Immature natural killer cell (primary cell): Measurements from ENCODE around the gene TCF19. TPM values are rescaled to one million over a fixed set of nuclear protein-coding genes. Genes with fewer than 3 reads are reported as not detected.
"Not testable (repeated sequence)": the region's sequence is repeated elsewhere in the genome, so short reads cannot be mapped to it uniquely, and the experiment has no call there.

Experiments used
- DNase-seq, 3 donors: peaks; one replicate each; pipeline ENCODE4 v3.0.0; 2022; ENCODE audit warnings: mixed read lengths in 1 of 3
- H3K27ac Mint-ChIP-seq, 6 donors: one replicate each; pipeline ENCODE4 v1.8.0; 2020; ENCODE audit warnings: mixed read lengths in 6 of 6, mild to moderate bottlenecking in 5 of 6, inconsistent platforms in 4 of 6, moderate library complexity in 3 of 6
- H3K27me3 Mint-ChIP-seq, 3 donors: one replicate each; pipeline ENCODE4 v1.8.0; 2020 to 2021; ENCODE audit warnings: low read depth in 3 of 3, mild to moderate bottlenecking in 3 of 3, mixed read lengths in 3 of 3, moderate library complexity in 3 of 3, inconsistent platforms in 1 of 3
- H3K36me3 Mint-ChIP-seq, 3 donors: one replicate each; pipeline ENCODE4 v1.8.0; 2020; ENCODE audit warnings: mixed read lengths in 3 of 3, inconsistent platforms in 2 of 3, mild to moderate bottlenecking in 2 of 3
- H3K4me1 Mint-ChIP-seq, 2 donors: one replicate each; pipeline ENCODE4 v1.8.0; 2020; ENCODE audit warnings: inconsistent platforms in 2 of 2, mild to moderate bottlenecking in 2 of 2, mixed read lengths in 2 of 2, moderate library complexity in 1 of 2
- H3K4me3 Mint-ChIP-seq, 5 donors: one replicate each; pipeline ENCODE4 v1.8.0; 2020; ENCODE audit warnings: mild to moderate bottlenecking in 5 of 5, mixed read lengths in 5 of 5, inconsistent platforms in 3 of 5, moderate library complexity in 3 of 5
- H3K9me3 Mint-ChIP-seq, 6 donors: one replicate each; pipeline ENCODE4 v1.8.0; 2020; ENCODE audit warnings: mild to moderate bottlenecking in 6 of 6, mixed read lengths in 6 of 6, inconsistent platforms in 4 of 6, moderate library complexity in 3 of 6
- polyA plus RNA-seq, 3 donors: library from polyadenylated mRNA; unstranded; fragments of 300-500 nt; fragmentation: Illumina TruSeq; gene quantifications; one replicate each; pipeline ENCODE4 v1.2.3, GENCODE V29; 2021

Gene TCF19
- polyA plus RNA-seq, 3 donors from 2014 or later = 9.4 to 13.7 (median 12.7) TPM

DNA sequence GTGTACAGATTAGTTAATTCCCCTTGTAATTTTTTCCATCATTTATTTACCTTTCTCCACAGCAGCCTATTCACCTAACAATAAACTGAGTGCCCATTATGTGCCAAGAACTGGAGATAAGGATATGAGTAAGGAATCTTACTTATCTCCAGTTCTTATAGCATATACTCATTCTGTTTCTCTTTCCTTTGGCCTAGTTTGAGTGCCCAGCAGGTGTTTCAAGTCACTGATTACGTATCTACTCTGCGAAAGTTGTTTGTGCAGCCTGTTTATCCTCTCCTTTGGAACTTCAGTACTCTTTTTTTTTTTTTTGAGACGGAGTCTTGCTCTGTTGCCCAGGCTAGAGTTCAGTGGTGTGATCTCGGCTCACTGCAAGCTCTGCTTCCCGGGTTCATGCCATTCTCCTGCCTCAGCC is 29.4 kb downstream of the TCF19 start:
- H3K36me3 Mint-ChIP-seq = no peaks in the 10 kb centered on the region

DNA sequence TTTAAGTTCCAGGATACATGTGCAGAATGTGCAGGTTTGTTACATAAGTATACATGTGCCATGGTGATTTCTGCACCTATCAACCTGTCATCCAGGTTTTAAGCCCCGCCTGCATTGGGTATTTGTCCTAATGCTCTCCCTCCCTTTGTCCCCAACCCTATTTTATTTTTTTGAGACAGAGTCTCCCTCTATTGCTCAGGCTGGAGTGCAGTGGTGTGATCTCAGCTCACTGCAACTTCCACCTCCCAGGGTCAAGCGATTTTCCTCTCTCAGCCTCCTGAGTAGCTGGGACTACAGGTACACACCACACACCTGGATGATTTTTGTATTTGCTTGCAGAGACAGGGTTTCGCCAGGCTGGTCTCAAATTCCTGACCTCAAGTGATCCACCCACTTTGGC is 30.8 kb downstream of the TCF19 start:
- DNase-seq, H3K36me3 Mint-ChIP-seq, H3K4me3 Mint-ChIP-seq, H3K4me1 Mint-ChIP-seq, H3K27ac Mint-ChIP-seq, H3K9me3 Mint-ChIP-seq, H3K27me3 Mint-ChIP-seq: not testable (repeated sequence)

More for the DNA sequence above, 29.4 kb downstream of the TCF19 start:
- Mint-ChIP-seq H3K4me1 (peaks cover 0 to 1% of the 10 kb centered on the region in 2 donors), H3K9me3 (no peaks in the 10 kb centered on the region), H3K4me3 (no peak overlapping the region), H3K27ac (peak overlapping the region in 1 of 6 donors; percentile 35), H3K27me3 (peaks cover 0 to 1% (median 0%) of the 10 kb centered on the region in 3 donors)
- no peak for DNase-seq

DNA sequence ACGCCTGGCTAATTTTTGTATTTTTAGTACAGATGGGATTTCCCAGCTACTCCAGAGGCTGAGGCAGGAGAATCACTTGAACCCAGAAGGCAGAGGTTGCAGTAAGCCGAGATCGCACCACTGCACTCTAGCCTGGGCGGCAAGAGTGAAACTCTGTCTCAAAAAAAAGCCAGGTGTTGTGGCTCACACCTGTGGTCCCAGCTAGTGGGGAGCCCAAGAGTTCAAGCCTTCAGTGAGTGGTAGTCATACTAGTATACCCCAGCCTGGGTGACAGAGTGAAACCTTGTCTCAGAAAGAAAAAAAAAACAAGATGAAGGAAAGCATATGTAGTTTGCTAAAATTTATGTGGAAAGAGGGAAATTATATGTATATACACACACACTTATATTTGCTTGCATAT is 32.1 kb downstream of the TCF19 start:
- Mint-ChIP-seq H3K4me3 (no peak overlapping the region), H3K36me3 (no peaks in the 10 kb centered on the region), H3K27ac (no peak overlapping the region), H3K27me3 (peaks cover 0 to 2% (median 1%) of the 10 kb centered on the region in 3 donors), H3K4me1 (peaks cover 3 to 8% of the 10 kb centered on the region in 2 donors), H3K9me3 (no peaks in the 10 kb centered on the region)
- DNase-seq = no peak

DNA sequence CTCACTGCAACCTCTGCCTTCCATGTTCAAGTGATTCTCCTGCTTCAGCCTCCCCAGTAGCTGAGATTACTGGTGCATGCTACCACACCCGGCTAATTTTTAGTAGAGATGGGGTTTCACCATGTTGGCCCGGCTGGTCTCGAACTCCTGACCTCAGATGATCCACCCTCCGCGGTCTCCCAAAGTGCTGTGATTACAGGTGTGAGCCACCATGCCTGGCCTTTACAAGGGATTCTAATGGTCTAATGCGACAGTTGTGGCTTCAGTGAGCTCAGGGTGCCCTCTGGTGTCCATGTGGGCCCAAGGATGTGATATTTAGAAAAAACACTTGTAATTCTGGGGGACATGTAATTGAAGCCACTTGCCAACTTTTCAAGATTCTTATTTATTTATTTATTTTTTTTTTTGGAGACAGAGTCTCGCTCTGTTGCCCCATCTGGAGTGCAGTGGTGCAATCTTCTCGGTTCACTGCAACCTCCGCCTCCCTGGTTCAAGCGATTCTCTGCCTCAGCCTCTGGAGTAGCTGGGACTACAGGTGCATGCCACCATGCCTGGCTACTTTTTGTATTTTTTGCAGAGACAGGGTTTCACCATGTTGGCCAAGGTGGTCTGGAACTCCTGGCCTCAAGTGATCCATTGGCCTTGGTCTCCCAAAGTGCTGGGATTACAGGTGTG is 34.2 kb downstream of the TCF19 start:
- Mint-ChIP-seq H3K4me1 (peaks cover 15 to 23% of the 10 kb centered on the region in 2 donors), H3K27ac (peak overlapping the region in 3 of 6 donors; percentile 15 to 81 (median 21)), H3K27me3 (peaks cover 6 to 13% (median 8%) of the 10 kb centered on the region in 3 donors)
- not testable (repeated sequence) for H3K36me3 Mint-ChIP-seq, H3K4me3 Mint-ChIP-seq, H3K9me3 Mint-ChIP-seq
- DNase-seq = peak; percentile 48 to 59 (median 59)

DNA sequence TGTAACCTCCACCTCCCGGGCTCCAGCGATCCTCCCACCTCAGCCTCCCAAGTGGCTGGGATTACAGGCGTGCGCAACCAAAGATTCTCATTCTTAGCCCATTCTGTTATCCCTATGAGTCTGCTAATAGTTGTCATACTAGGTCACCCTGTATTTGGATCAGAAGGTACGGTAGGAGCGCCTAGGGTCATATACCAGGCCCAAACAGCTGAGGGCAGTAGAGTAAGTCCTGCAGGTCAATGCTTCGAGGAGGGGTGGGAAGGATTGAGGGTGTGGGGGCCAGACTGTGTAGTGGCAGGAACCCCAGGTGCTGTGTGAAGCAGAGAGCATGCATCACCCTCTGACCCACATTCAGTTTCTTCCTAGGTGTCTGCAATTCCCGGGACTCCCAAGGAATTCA is 34.8 kb downstream of the TCF19 start:
- Mint-ChIP-seq H3K4me3 (no peak overlapping the region), H3K27ac (peak overlapping the region in 2 of 6 donors; percentile 6 to 12), H3K9me3 (no peaks in the 10 kb centered on the region)

DNA sequence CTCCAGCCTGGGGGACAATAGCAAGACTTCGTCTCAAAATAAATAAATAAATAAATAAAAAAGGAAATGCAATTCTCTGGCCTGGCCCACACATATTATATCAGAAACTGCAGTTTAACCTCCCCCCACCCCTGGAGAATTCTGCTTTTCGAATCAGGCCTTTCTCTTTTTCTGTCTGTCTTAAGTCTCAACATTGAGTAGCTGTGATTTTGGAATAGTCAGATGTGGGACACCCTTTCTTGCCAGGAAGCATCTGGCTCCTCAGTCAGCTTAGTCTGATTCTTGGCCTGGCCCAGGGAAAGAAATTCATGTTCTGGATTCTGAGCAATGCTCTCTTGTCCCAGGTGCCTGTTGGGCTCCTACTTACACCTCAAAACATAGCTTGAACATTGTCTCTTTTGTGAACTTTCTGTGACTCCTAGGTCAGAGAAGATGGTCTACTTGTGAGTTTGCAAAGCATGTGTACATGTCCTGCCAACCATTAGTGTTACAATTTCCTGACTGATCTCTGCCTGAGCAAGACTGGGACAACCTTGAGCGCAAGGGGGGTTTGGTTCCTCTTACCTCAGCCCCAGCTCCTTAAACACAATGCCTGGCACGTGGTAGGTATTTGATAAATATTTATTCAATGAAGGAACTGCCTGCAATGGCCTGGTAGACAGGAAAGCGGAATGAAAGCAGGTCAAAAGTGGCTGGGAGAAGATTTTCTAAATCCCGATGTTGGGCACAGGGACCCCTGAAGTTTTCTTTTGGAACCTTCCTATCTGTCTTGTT is 35.9 kb downstream of the TCF19 start:
- DNase-seq = no peak
- Mint-ChIP-seq H3K36me3 (peaks cover 0 to 4% (median 3%) of the 10 kb centered on the region in 3 donors), H3K27me3 (peaks cover 11 to 17% (median 13%) of the 10 kb centered on the region in 3 donors), H3K27ac (peak overlapping the region; percentile 17 to 81 (median 66)), H3K4me3 (no peak overlapping the region), H3K9me3 (no peaks in the 10 kb centered on the region), H3K4me1 (peaks cover 26 to 35% of the 10 kb centered on the region in 2 donors)

More for the DNA sequence above, 34.8 kb downstream of the TCF19 start:
- DNase-seq = no peak
- H3K36me3 Mint-ChIP-seq = peaks cover 0 to 4% (median 3%) of the 10 kb centered on the region in 3 donors
- H3K27me3 Mint-ChIP-seq = peaks cover 11 to 17% (median 13%) of the 10 kb centered on the region in 3 donors
- peaks cover 20 to 29% of the 10 kb centered on the region in 2 donors for H3K4me1 Mint-ChIP-seq

DNA sequence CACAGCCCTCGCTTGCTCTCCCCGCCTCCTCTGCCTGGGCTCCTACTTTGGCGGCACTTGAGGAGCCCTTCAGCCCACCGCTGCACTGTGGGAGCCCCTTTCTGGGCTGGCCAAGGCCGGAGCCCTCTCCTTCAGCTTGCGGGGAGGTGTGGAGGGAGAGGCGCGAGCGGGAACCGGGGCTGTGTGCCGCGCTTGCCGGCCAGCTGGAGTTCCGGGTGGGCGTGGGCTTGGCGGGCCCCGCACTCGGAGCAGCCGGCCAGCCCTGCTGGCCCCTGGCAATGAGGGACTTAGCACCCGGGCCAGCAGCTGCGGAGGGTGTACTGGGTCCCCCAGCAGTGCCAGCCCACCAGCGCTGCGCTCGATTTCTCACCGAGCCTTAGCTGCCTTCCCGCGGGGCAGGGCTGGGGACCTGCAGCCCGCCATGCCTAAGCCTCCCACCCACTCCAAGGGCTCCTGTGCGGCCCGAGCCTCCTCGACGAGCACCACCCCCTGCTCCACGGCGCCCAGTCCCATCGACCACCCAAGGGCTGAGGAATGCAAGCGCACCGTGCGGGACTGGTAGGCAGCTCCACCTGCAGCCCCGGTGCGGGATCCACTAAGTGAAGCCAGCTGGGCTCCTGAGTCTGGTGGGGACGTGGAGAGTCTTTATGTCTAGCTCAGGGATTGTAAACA is 37.1 kb downstream of the TCF19 start:
- H3K27me3 Mint-ChIP-seq = peaks cover 11 to 17% (median 13%) of the 10 kb centered on the region in 3 donors
- H3K4me3 Mint-ChIP-seq, DNase-seq, H3K9me3 Mint-ChIP-seq, H3K36me3 Mint-ChIP-seq: not testable (repeated sequence)
- H3K27ac Mint-ChIP-seq = peak overlapping the region in 3 of 6 donors; percentile 94 to 96 (median 95)
- peaks cover 34 to 45% of the 10 kb centered on the region in 2 donors for H3K4me1 Mint-ChIP-seq

DNA sequence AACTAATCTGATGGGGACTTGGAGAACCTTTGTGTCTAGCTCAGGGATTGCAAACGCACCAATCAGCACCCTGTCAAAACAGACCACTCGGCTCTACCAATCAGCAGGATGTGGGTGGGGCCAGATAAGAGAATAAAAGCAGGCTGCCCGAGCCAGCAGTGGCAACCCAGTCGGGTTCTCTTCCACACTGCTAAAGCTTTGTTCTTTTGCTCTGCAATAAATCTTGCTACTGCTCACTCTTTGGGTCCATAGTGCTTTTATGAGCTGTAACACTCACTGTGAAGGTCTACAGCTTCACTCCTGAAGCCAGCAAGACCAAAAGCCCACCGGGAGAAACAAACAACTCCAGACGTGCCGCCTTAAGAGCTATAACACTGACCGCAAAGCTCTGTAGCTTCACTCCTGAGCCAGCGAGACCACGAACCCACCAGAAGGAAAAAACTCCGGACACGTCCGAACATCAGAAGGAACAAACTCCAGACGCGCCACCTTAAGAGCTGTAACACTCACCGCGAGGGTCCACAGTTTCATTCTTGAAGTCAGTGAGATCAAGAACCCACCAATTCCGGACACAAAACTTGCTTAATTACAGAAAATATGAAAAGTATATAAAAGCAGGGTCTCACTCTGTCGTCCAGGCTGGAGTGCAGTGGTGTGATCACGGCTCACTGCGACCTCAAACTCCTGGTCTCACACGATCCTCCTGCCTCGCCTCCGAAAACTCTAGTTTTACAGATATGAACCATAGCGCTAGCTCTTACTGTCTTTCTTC is 38.0 kb downstream of the TCF19 start:
- H3K4me1 Mint-ChIP-seq = peaks cover 39 to 52% of the 10 kb centered on the region in 2 donors
- H3K4me3 Mint-ChIP-seq = peak overlapping the region; percentile 90 to 96 (median 92)
- DNase-seq, H3K9me3 Mint-ChIP-seq, H3K36me3 Mint-ChIP-seq: not testable (repeated sequence)
- peaks cover 11 to 17% (median 13%) of the 10 kb centered on the region in 3 donors for H3K27me3 Mint-ChIP-seq
- peak overlapping the region; percentile 89 to 97 (median 96) for H3K27ac Mint-ChIP-seq

DNA sequence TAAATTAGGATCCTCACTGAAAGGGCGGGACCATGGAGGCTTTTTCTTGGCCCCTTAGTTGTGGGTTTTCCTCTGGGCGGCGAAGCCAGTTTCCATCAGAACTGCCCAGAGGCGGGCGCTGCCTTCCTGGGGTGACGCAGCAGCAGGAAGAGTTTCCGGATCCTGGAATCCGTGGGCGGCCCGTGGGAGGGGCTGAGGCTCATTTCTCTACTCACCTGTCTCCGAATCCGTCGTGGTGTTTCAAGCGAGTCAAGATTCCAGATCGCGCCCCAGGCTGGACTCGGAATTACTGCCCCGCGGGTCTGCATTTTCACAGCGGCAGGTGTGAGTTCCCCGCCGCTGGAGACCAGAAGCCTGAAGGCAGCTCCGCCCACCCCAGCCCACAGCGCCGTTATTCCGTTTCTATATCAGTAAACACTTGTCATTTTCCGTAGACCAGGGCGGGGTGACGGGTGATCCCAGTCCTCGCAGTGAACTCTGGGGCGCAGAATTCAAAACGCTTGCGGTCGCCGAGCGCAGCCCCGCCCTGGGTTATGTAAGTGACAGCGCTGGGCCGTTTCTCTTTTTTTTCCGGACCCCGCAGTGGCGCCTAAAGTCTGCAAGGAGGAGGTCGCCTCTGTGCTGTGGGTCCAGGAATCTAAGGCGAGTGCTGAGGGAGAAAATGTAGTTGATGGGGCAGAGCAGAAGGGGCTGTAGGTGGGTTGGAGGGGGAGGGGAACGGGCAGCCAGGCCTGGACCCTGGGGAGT is 39.3 kb downstream of the TCF19 start:
- Mint-ChIP-seq H3K4me3 (peak overlapping the region; percentile 90 to 96 (median 92)), H3K27me3 (peaks cover 11 to 17% (median 13%) of the 10 kb centered on the region in 3 donors), H3K4me1 (peaks cover 47 to 63% of the 10 kb centered on the region in 2 donors), H3K27ac (peak overlapping the region; percentile 89 to 97 (median 96)), H3K9me3 (no peaks in the 10 kb centered on the region), H3K36me3 (peaks cover 0 to 7% (median 3%) of the 10 kb centered on the region in 3 donors)
- DNase-seq = peak; percentile 94 to 95 (median 94)

DNA sequence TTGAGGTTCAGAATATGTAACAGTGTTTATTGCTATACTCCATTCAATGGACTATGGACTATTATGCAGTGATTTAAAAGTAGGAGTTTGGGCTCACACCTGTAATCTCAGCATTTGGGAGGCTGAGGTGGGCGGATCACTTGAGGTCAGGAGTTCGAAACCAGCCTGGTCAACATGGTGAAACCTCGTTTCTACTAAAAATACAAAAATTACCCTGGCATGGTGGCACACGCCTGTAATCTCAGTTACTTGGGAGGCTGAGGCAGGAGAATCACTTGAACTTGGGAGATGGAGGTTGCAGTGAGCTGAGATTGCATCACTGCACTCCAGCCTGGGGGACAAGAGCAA is 40.7 kb downstream of the TCF19 start:
- Mint-ChIP-seq H3K4me3 (peak overlapping the region; percentile 14 to 96 (median 92)), H3K27ac (peak overlapping the region; percentile 78 to 97 (median 89)), H3K27me3 (peaks cover 12 to 17% (median 13%) of the 10 kb centered on the region in 3 donors), H3K4me1 (peaks cover 60 to 77% of the 10 kb centered on the region in 2 donors)
- DNase-seq, H3K36me3 Mint-ChIP-seq, H3K9me3 Mint-ChIP-seq: not testable (repeated sequence)

DNA sequence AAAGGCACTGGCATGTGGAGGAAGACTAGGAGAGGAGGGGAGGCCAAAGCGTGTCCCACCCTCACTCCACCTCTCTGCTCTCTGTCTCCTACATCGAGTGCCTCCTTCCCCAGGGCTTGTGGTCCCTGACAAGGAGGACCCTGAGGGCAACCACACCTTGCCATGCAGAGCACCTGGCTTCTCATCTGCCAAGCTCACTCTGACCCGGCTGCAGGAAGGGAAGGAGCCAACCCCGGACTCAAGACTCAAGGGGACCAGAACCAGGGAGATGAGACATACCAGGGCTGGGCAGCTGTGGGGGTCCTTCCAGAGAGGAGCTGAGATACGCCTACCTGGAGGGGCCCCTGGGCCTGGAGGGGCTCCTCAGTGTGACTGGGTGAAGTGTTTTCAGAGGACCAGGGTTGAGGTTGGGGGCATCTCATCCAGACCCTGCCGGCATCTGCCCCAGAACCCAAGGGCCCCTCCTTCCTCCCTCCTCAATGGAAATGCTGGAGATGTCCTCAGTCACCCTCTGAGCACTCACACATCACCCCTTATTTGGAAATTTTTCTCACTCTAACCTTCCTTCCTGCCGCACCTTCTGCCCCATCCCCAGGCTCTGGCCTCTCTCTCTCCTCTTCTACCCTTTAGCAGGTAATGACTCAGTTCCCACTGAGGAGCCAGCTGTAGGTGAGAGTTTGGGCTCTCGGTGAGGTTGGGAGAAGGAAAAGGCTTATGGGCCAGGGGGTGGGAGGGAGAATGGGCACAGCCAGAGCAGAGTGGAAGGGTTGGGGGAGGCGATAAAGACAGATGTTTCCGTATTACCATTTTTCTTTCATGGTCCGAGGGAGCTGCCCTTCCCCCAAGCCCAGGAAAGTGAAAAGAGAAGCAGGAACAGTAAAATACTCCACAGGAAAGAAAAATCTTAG is 44.1 kb downstream of the TCF19 start:
- H3K4me3 Mint-ChIP-seq = peak overlapping the region in 4 of 5 donors; percentile 12 to 46 (median 26)
- peaks cover 0 to 3% (median 0%) of the 10 kb centered on the region in 3 donors for H3K36me3 Mint-ChIP-seq
- no peaks in the 10 kb centered on the region for H3K9me3 Mint-ChIP-seq
- DNase-seq = no peak
- H3K27ac Mint-ChIP-seq = peak overlapping the region; percentile 71 to 100 (median 98)
- peaks cover 55 to 69% of the 10 kb centered on the region in 2 donors for H3K4me1 Mint-ChIP-seq
- H3K27me3 Mint-ChIP-seq = peaks cover 5 to 10% (median 7%) of the 10 kb centered on the region in 3 donors
